Cardiac fibroblast (primary cell): ENCODE data around the gene PRDX3.

Experiments used
- DNase-seq, 2 donors: peaks; one replicate each; pipeline versions ENCODE4 v3.0.0 to v3.0.0-alpha.2; 2010; ENCODE audit warnings: low read depth in 2 of 2
- H3K4me3 ChIP-seq, 2 donors: replicated peaks in 1 of 2; 1 replicate in 1 of 2; 2 replicates in 1 of 2; pipeline ENCODE4 v1.5.1; 2011; ENCODE audit warnings: low read depth in 2 of 2, low read length in 2 of 2, mild to moderate bottlenecking in 2 of 2, moderate library complexity in 1 of 2
- TF ChIP-seq, protein P1 (sequence below): IDR thresholded peaks from one replicate; pipeline ENCODE4 v1.5.1; 2011; ENCODE audit warnings: low read depth, mild to moderate bottlenecking, low read length, inconsistent platforms

PRDX3 gene

DNA sequence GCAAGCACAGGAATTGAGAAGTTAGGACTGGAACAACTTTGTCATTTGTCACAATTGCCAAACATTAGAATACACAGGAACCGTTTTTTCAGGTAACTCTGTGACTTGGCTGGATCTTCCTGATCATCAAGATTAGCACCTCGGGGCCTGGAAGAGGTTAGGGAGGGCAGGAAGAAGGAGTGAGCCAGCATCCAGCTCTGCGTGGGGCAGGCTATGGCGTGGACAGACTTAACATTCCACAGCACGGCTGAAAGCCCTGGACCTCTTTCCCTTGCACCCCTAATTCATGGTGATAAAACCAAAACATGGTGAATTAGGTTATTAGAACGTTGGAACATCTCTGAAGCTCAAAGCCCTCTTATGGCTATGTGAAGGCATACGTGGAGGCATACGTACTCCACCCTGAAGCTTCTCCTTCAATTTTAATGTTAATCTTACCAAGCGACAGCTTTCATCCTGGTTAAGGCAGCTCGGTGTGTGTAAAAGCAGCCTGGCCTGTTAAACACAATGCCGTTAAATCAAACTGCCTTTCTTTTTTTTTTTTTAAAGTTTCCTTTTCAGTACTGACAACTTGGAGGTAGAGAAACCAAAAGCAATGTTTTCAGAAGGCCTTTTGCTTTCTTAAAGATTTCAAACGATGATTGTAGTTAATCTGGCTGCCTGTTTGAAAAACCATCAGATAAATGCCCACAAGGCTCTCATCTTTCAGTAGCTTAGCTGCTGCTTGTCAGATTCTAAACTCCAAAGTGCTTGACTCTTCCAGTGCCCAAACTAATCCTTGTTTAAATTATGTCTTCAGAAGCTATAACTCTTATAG is 33.2 kb upstream of the PRDX3 start:
- H3K4me3 ChIP-seq, result peak overlapping the region in 1 of 2 donors; percentile 2
- TF ChIP-seq, protein P1, sequence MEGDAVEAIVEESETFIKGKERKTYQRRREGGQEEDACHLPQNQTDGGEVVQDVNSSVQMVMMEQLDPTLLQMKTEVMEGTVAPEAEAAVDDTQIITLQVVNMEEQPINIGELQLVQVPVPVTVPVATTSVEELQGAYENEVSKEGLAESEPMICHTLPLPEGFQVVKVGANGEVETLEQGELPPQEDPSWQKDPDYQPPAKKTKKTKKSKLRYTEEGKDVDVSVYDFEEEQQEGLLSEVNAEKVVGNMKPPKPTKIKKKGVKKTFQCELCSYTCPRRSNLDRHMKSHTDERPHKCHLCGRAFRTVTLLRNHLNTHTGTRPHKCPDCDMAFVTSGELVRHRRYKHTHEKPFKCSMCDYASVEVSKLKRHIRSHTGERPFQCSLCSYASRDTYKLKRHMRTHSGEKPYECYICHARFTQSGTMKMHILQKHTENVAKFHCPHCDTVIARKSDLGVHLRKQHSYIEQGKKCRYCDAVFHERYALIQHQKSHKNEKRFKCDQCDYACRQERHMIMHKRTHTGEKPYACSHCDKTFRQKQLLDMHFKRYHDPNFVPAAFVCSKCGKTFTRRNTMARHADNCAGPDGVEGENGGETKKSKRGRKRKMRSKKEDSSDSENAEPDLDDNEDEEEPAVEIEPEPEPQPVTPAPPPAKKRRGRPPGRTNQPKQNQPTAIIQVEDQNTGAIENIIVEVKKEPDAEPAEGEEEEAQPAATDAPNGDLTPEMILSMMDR, result no peak
- DNase-seq, result peak; percentile 40 to 42

DNA sequence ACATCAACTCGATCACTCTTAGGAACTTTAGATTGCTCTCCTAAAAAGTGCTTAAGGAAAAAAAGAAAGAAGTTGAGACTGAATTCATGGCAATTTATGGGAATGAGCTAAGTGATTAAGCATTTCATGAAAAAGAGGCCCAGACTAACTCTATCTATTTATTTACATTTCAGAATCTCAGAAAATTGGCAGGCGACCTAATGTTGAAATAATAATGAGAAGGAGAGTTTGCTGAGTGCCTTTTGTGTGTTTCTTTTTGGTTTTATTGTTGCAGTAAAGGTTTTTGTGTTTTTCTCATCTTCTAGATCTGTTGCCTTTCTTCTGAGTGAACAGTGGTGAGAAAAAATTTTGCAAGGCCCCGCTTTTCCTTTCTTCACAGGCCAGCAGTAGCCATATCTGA is 32.6 kb upstream of the PRDX3 start:
- H3K4me3 ChIP-seq, result no peak overlapping the region
- TF ChIP-seq, protein P1, result no peak
- DNase-seq, result peak; percentile 75 to 80

DNA sequence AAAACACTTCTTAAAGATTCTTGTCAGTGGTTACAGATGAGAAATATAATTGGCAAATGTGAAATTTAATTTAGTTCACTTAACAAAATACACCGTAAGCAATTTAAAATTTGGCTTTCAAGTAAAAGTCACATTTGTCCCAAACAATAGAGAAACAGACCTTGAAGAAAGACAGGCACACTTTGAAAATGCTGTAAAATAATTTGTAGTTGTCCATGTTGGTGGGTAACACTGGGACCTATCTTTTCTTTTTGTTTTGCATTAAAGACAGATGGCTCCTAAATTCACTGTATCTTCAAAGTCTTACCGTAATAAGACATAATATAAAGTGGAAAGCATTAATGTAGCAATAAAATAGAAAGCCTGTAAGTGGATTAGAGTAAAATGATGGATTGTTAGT is 32.0 kb upstream of the PRDX3 start:
- TF ChIP-seq, protein P1, result no peak
- no peak overlapping the region for H3K4me3 ChIP-seq
- DNase-seq, result no peak

DNA sequence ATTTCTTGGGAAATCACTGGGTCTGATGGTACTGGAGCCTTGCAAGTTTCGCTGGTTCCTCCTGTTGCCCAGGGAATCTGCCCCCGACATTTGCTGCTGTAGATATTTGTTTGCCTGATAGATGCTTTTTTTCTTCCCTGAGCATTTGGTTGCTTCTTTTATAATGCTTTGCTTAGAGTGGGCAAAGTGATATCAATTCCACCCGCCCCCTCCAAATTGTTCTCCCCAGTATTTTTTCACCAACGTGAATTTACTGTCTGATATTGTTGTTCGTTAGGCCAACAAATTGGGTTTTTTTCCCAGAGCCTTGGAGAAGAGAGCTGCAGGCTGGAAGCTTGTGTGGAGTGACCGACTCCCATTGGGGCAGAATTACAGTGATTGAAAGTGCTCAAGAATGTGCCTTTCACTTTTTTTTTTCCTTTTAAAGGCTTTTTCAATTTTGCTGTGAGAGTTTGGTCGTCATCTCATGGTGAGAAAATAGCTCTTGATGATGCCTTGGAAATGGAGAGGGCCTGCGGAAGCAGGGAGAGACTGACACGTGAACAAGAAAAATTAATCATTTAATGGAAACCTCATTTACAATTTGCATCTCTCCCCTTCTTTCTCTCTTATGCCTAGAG is 31.2 kb upstream of the PRDX3 start:
- peak overlapping the region; percentile 64 to 90 for H3K4me3 ChIP-seq
- peak; percentile 45 to 56 for DNase-seq
- TF ChIP-seq, protein P1, result no peak

DNA sequence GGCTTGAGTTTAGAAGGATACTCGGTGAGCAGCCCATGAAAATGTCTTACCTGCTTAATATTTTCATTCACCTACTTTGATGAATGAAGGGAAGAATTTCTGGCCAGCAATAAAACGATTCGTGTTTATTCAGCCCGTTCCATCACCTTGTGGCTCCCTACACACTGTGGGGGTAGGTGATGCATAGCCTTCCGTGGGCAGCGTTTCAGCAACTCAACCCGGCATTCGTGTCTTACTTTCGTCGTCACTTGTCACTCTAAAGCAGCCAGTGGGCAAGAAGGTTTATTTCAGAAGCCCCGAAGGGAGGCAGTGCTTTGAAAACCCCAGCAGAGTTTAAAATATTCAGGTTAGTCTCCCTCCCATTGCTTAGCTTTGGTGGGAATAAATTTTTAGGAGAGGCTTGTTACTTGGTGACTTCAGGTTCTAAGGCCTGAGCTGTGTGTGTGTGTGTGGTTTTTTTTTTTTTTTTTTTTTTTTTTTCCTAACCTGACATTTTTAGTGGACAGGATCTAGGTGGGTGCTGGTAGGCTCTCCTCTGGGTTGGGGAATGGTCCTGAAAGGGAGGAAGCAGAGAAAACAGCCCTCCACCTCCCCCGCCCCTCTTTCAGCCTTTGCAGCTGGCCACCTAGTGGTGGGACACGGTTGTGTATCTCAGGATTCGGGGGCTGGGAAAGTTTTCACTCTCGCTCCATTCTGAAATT is 30.6 kb upstream of the PRDX3 start:
- H3K4me3 ChIP-seq, result peak overlapping the region; percentile 64 to 90
- TF ChIP-seq, protein P1, result peak; percentile 91
- DNase-seq, result peak; percentile 78 to 85

DNA sequence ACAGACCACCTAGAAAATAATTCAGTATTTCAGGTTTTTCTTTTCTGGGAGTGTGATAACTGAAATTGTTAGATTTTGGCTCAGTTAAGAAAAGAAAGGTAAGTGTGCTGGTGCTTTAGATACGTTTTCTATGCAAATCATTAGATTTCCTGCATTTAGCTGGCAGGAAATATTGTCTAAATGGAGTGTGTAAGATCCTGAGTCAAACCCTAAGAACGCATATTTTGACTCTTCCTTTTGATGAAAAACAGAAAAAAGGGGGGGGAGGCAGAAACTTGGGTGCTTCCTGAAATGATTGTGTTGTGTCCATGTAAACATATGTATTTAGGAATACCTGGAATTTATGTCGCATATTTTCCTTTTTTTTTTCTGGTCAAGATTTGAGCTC is 29.9 kb upstream of the PRDX3 start:
- peak overlapping the region; percentile 64 to 90 for H3K4me3 ChIP-seq
- TF ChIP-seq, protein P1, result no peak
- DNase-seq, result peak; percentile 39 to 67
